DOHH2 (cell line): ENCODE results near the gene MINAR2.

ENCODE experiments used
- EZH2phosphoT487 ChIP-seq: fragments of 200-600 bp; sonication (generic); IDR thresholded peaks from 2 replicates; pipeline ENCODE4 v1.6.1; 2017; ENCODE audit warnings: borderline replicate concordance, mild to moderate bottlenecking, antibody characterized with exemption, low read length, moderate library complexity, mixed read lengths
- TF ChIP-seq, protein P1 (sequence below): fragments of 200-600 bp; sonication (generic); IDR thresholded peaks from one replicate; pipeline ENCODE4 v1.5.1; 2014; ENCODE audit warnings: antibody characterized with exemption, mild to moderate bottlenecking, low read depth, low read length; ENCODE audit not compliant: poor library complexity, severe bottlenecking

DNA sequence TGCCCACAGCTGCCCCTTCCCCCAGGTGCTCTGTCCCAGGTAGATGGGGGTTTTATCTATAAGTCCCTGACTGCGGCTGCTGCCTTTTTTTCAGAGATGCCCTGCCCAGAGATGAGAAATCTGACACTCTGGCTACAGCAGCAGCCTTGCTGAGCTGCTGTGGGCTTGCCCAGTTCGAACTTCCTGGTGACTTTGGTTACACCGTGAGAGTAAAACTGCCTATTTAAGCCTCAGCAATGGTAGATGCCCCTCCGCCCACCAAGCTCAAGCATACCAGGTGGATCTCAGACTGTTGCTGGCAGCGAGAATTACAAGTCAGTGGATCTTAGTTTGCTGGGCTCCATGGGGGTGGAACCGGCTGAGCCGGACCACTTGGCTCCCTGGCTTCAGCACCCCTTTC is 56.8 kb downstream of the MINAR2 start:
- TF ChIP-seq, protein P1, sequence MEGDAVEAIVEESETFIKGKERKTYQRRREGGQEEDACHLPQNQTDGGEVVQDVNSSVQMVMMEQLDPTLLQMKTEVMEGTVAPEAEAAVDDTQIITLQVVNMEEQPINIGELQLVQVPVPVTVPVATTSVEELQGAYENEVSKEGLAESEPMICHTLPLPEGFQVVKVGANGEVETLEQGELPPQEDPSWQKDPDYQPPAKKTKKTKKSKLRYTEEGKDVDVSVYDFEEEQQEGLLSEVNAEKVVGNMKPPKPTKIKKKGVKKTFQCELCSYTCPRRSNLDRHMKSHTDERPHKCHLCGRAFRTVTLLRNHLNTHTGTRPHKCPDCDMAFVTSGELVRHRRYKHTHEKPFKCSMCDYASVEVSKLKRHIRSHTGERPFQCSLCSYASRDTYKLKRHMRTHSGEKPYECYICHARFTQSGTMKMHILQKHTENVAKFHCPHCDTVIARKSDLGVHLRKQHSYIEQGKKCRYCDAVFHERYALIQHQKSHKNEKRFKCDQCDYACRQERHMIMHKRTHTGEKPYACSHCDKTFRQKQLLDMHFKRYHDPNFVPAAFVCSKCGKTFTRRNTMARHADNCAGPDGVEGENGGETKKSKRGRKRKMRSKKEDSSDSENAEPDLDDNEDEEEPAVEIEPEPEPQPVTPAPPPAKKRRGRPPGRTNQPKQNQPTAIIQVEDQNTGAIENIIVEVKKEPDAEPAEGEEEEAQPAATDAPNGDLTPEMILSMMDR: no peak
- TF ChIP-seq EZH2phosphoT487: no peak
